Testis (tissue), 3 donors: ENCODE data around the gene CNNM1. TPM values are rescaled to one million over a fixed set of nuclear protein-coding genes. Genes with fewer than 3 reads are reported as not detected.

ENCODE experiments used
- DNase-seq: peaks from one replicate; pipeline ENCODE4 v3.0.0-alpha.2; 2019
- H3K27ac ChIP-seq, 2 donors: fragments of 200-600 bp; sonication (generic); one replicate each; pipeline ENCODE4 v1.5.1; 2019
- H3K27me3 ChIP-seq: fragments of 200-600 bp; sonication (generic); one replicate; pipeline ENCODE4 v1.5.1; 2019
- H3K36me3 ChIP-seq: fragments of 200-600 bp; sonication (generic); one replicate; pipeline ENCODE4 v1.5.1; 2017; ENCODE audit warnings: low read depth; ENCODE audit errors: missing control alignments
- H3K4me1 ChIP-seq: fragments of 200-600 bp; sonication (generic); one replicate; pipeline ENCODE4 v1.5.1; 2019
- H3K4me3 ChIP-seq, 2 donors: fragments of 200-600 bp; sonication (generic); one replicate each; pipeline ENCODE4 v1.5.1; 2017 to 2019
- H3K9me3 ChIP-seq: fragments of 200-600 bp; sonication (generic); one replicate; pipeline ENCODE4 v1.5.1; 2017
- CTCF ChIP-seq, 3 experiments: fragments of 450-650 bp in 2 of 3; fragments of 200-600 bp in 1 of 3; sonication (generic) in 1 of 3; IDR thresholded peaks; one replicate each; pipeline ENCODE4 v1.5.1; 2016 to 2019; ENCODE audit warnings: antibody characterized with exemption in 3 of 3, mild to moderate bottlenecking in 2 of 3, moderate library complexity in 1 of 3
- POLR2A ChIP-seq: fragments of 450-650 bp; IDR thresholded peaks from one replicate; pipeline ENCODE4 v1.6.1; 2017; ENCODE audit warnings: antibody characterized with exemption, mild to moderate bottlenecking, moderate library complexity
- WGBS, 2 donors: methylation state at CpG; one replicate each; pipeline ENCODE4 v1.1.5; 2018; 5-methylcytosine and 5-hydroxymethylcytosine counted together
- intact Hi-C: fragments of 100-400 bp; cut with DNase I; formaldehyde crosslinking; loops from one replicate; pipeline ENCODE4 v1.15.1; 2023; ENCODE audit warnings: low total_unique reads
- polyA plus RNA-seq: library from polyadenylated mRNA; stranded (reverse); fragments of 350-450 nt; fragmentation: Illumina TruSeq; extraction: RNeasy Lipid Tissue Mini Kit (QIAGEN cat#74804); gene quantifications from one replicate; pipeline ENCODE4 v1.2.3, GENCODE V29; 2014; ENCODE audit warnings: low read depth, low replicate concordance; ENCODE audit not compliant: insufficient read depth
- total RNA-seq, 2 donors: library from RNA; depleted of rRNA; stranded (reverse); fragments of >200 nt; gene quantifications; one replicate each; pipeline ENCODE4 v1.2.3, GENCODE V29; 2016

The CNNM1 gene
- total and polyA plus RNA-seq, 3 donors from 2014 or later: 29.0 to 53.8 (median 51.9) TPM

- 58 to 93% methylated on average over 1 of the region's 1 CpG for WGBS, 2 donors
- Histone ChIP-seq H3K27ac (no peak overlapping the region), H3K36me3 (no peaks in the 10 kb centered on the region), H3K27me3 (no peaks in the 10 kb centered on the region), H3K4me1 (no peaks in the 10 kb centered on the region), H3K4me3 (no peak overlapping the region), H3K9me3 (no peaks in the 10 kb centered on the region)
- DNase-seq: no peak
- TF ChIP-seq CTCF (IDR thresholded peaks at IDR 0.05) (no peak), POLR2A (no peak)
- intact Hi-C loops: no loop called here
Measured at GRCh38 chr10:99365736-99366135, 36.6 kb downstream of the CNNM1 start.

- H3K9me3 ChIP-seq: no peaks in the 10 kb centered on the region
- H3K27me3 ChIP-seq: no peaks in the 10 kb centered on the region
- TF ChIP-seq CTCF (IDR thresholded peaks at IDR 0.05) (no peak), POLR2A (no peak)
- no peaks in the 10 kb centered on the region for H3K4me1 ChIP-seq
- H3K27ac ChIP-seq: no peak overlapping the region
- WGBS, 2 donors: 81 to 85% methylated on average over 2 of the region's 2 CpGs
- DNase-seq: no peak
- intact Hi-C loops: no loop called here
- no peak overlapping the region for H3K4me3 ChIP-seq
- H3K36me3 ChIP-seq: no peaks in the 10 kb centered on the region
Measured at GRCh38 chr10:99366666-99367065, 37.5 kb downstream of the CNNM1 start.

- Histone ChIP-seq H3K4me3 (no peak overlapping the region), H3K9me3 (no peaks in the 10 kb centered on the region), H3K4me1 (no peaks in the 10 kb centered on the region), H3K27ac (no peak overlapping the region), H3K27me3 (no peaks in the 10 kb centered on the region), H3K36me3 (no peaks in the 10 kb centered on the region)
- intact Hi-C loops: no loop called here
- WGBS, 2 donors: 50 to 61% methylated on average over 1 of the region's 1 CpG
- DNase-seq: no peak
- TF ChIP-seq POLR2A: no peak
- TF ChIP-seq CTCF (IDR thresholded peaks at IDR 0.05): no peak
Measured at GRCh38 chr10:99368646-99369045, 39.5 kb downstream of the CNNM1 start.

- intact Hi-C loops: no loop called here
- no peaks in the 10 kb centered on the region for H3K36me3 ChIP-seq
- no peaks in the 10 kb centered on the region for H3K27me3 ChIP-seq
- no peaks in the 10 kb centered on the region for H3K9me3 ChIP-seq
- no peak for DNase-seq
- WGBS, 2 donors: 89 to 92% methylated on average over 5 of the region's 5 CpGs
- H3K4me3 ChIP-seq: no peak overlapping the region
- no peak overlapping the region for H3K27ac ChIP-seq
- TF ChIP-seq CTCF (IDR thresholded peaks at IDR 0.05): no peak
- no peak for TF ChIP-seq POLR2A
- no peaks in the 10 kb centered on the region for H3K4me1 ChIP-seq
Measured at GRCh38 chr10:99369126-99369525, 40.0 kb downstream of the CNNM1 start.

- no peak for DNase-seq
- no peak for TF ChIP-seq POLR2A
- 87 to 89% methylated on average over 3 of the region's 3 CpGs for WGBS, 2 donors
- no peaks in the 10 kb centered on the region for H3K36me3 ChIP-seq
- intact Hi-C loops: no loop called here
- H3K4me3 ChIP-seq: no peak overlapping the region
- H3K27ac ChIP-seq: no peak overlapping the region
- H3K9me3 ChIP-seq: no peaks in the 10 kb centered on the region
- no peaks in the 10 kb centered on the region for H3K4me1 ChIP-seq
- H3K27me3 ChIP-seq: no peaks in the 10 kb centered on the region
Measured at GRCh38 chr10:99369551-99369950, 40.4 kb downstream of the CNNM1 start.
